Bronchial epithelial cell (primary cell): ENCODE measurements around the gene LKAAEAR1. TPM values are rescaled to one million over a fixed set of nuclear protein-coding genes. Genes with fewer than 3 reads are reported as not detected.
"Not testable (repeated sequence)": the region's sequence is repeated elsewhere in the genome, so short reads cannot be mapped to it uniquely, and the experiment has no call there.

ENCODE experiments used
- DNase-seq: peaks from one replicate; pipeline ENCODE4 v3.0.0-alpha.2; 2010; ENCODE audit warnings: low read depth
- FAIRE-seq: peaks from 2 replicates; lab custom pipeline; 2011; peaks lifted over from hg19 to GRCh38; lab: Jason Lieb, UNC
- H3K27me3 ChIP-seq: 2 replicates; pipeline ENCODE4 v1.5.1; 2011; ENCODE audit warnings: low read length; ENCODE audit not compliant: control insufficient read depth, insufficient read depth
- H3K36me3 ChIP-seq: 2 replicates; pipeline ENCODE4 v1.5.1; 2011; ENCODE audit warnings: low read length; ENCODE audit not compliant: control insufficient read depth, insufficient read depth
- H3K4me3 ChIP-seq: 2 replicates; pipeline ENCODE4 v1.5.1; 2011; ENCODE audit warnings: mild to moderate bottlenecking, low read depth, low read length, control low read depth
- total RNA-seq: library from RNA; depleted of rRNA; stranded (reverse); fragments of >200 nt; gene quantifications from 2 replicates; pipeline ENCODE4 v1.2.1, GENCODE V29; 2014
- TF ChIP-seq, protein P1 (sequence below): IDR thresholded peaks from 2 replicates; pipeline ENCODE4 v1.5.1; 2011; ENCODE audit warnings: mild to moderate bottlenecking, moderate library complexity, low read length, control low read depth, inconsistent platforms; ENCODE audit not compliant: insufficient read depth, severe bottlenecking

LKAAEAR1 gene
- total RNA-seq, 1 donor from 2014 or later: not detected

GRCh38 chr20:64121586-64121985 lies 37.4 kb upstream of the LKAAEAR1 start:
- Histone ChIP-seq H3K36me3 (no peaks in the 10 kb centered on the region), H3K27me3 (no peaks in the 10 kb centered on the region), H3K4me3 (no peak overlapping the region)
- FAIRE-seq (no peak), DNase-seq (no peak)
- TF ChIP-seq, protein P1, sequence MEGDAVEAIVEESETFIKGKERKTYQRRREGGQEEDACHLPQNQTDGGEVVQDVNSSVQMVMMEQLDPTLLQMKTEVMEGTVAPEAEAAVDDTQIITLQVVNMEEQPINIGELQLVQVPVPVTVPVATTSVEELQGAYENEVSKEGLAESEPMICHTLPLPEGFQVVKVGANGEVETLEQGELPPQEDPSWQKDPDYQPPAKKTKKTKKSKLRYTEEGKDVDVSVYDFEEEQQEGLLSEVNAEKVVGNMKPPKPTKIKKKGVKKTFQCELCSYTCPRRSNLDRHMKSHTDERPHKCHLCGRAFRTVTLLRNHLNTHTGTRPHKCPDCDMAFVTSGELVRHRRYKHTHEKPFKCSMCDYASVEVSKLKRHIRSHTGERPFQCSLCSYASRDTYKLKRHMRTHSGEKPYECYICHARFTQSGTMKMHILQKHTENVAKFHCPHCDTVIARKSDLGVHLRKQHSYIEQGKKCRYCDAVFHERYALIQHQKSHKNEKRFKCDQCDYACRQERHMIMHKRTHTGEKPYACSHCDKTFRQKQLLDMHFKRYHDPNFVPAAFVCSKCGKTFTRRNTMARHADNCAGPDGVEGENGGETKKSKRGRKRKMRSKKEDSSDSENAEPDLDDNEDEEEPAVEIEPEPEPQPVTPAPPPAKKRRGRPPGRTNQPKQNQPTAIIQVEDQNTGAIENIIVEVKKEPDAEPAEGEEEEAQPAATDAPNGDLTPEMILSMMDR: no peak

GRCh38 chr20:64119681-64120341 lies 35.6 kb upstream of the LKAAEAR1 start:
- FAIRE-seq (no peak), DNase-seq (no peak)
- Histone ChIP-seq H3K36me3 (no peaks in the 10 kb centered on the region), H3K4me3 (no peak overlapping the region), H3K27me3 (no peaks in the 10 kb centered on the region)
- TF ChIP-seq, protein P1: no peak

DNA sequence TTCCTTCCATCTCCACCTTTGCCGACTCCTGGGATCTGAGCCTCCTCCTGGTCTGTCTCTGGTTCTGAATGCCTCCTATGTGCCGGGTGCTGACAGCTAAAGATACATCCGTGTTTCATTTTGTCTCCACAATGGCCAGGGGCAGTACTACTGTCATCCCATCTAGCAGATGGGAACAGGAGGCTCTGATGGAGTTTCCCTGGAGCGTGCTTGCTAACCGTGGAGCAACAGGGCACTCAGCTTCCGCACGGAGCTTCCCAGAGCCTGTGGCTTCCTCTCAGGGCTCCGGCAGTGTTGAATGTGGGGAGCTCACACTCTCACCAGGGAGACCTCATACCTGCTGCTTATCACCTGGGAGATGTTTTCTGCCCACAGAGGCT lies 35.1 kb upstream of the LKAAEAR1 start:
- Histone ChIP-seq H3K27me3 (no peaks in the 10 kb centered on the region), H3K36me3 (no peaks in the 10 kb centered on the region), H3K4me3 (no peak overlapping the region)
- FAIRE-seq (no peak), DNase-seq (no peak)
- TF ChIP-seq, protein P1: no peak

- DNase-seq: not testable (repeated sequence)
Observed at GRCh38 chr20:64117432-64117777, 33.2 kb upstream of the LKAAEAR1 start.

DNA sequence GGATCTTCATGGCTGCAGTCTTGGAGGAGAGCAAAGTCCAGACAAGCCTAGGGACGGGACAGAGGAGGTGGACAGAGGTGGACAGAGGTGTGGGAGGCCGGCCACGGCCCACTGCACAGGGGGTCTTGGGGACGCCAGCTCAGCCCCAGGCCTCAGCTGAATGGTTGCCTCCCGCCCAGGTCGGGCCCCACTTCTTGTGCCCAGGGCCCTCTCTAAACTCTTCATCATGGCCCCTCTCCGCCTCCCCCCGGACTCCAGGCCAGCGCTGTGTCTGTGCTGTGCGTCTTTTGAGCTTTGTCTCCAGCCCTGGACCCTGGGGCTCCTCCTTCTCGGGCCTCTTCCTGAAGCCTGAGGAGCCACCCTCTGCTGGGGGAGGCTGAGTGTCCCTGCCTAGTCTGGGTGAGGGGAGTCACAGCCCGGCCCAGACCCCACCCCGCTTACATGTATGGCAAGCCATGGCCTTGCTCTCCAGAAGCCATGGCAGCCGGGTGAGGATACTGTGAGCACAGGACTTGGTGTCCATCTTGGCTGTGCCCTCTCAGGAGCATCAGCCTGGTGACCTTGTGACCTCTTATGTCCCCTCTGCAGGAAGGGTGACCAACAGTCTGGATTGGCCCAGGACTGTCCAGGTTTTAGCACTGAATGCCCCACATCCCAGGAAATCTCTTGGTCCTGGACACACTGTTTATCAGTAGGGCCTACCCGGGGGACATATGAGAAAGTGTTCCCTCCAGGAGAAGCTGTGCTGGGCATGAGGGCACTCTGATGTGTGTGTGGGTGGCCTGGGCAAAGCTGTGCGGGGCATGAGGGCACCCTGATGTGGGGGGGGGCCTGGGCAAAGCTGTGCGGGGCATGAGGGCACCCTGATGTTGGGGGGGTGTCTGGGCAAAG lies 32.6 kb upstream of the LKAAEAR1 start:
- H3K36me3 ChIP-seq: no peaks in the 10 kb centered on the region
- no peaks in the 10 kb centered on the region for H3K27me3 ChIP-seq
- no peak for DNase-seq
- FAIRE-seq: no peak
- TF ChIP-seq, protein P1: no peak
- H3K4me3 ChIP-seq: no peak overlapping the region

More at GRCh38 chr20:64117432-64117777, 33.2 kb upstream of the LKAAEAR1 start:
- FAIRE-seq, H3K4me3 ChIP-seq, H3K27me3 ChIP-seq, H3K36me3 ChIP-seq: not testable (repeated sequence)

- TF ChIP-seq, protein P1: no peak
- Histone ChIP-seq H3K36me3 (no peaks in the 10 kb centered on the region), H3K4me3 (no peak overlapping the region), H3K27me3 (no peaks in the 10 kb centered on the region)
- FAIRE-seq (no peak), DNase-seq (no peak)
Observed at GRCh38 chr20:64116016-64116415, 31.8 kb upstream of the LKAAEAR1 start.
